Panc1 (cell line): ENCODE results near the gene CDC14B.

Experiments
- POLR2AphosphoS5 ChIP-seq: IDR thresholded peaks from 2 replicates; pipeline ENCODE4 v1.6.1; 2012; ENCODE audit warnings: mild to moderate bottlenecking, low read depth, low read length, moderate library complexity
- SIN3A ChIP-seq: IDR thresholded peaks from 2 replicates; pipeline ENCODE4 v1.6.1; 2012; ENCODE audit warnings: low read depth, mild to moderate bottlenecking, low read length, moderate library complexity, borderline replicate concordance; ENCODE audit not compliant: insufficient read depth
- TCF7L2 ChIP-seq: IDR thresholded peaks from 2 replicates; pipeline ENCODE4 v1.6.1; 2011; ENCODE audit warnings: mild to moderate bottlenecking, low read depth, low read length, inconsistent platforms
- TF ChIP-seq, protein P1 (sequence below): fragments of 450-650 bp; IDR thresholded peaks from 2 replicates; pipeline ENCODE4 v1.5.1; 2017; ENCODE audit warnings: mild to moderate bottlenecking
- TF ChIP-seq, protein P2 (sequence below), 2 experiments: IDR thresholded peaks; 2 replicates each; pipeline ENCODE4 v1.6.1; 2011 to 2012; ENCODE audit warnings: low read depth in 2 of 2, control low read depth in 1 of 2, low read length in 1 of 2, mild to moderate bottlenecking in 1 of 2, moderate library complexity in 1 of 2; ENCODE audit not compliant: insufficient read depth in 1 of 2

DNA sequence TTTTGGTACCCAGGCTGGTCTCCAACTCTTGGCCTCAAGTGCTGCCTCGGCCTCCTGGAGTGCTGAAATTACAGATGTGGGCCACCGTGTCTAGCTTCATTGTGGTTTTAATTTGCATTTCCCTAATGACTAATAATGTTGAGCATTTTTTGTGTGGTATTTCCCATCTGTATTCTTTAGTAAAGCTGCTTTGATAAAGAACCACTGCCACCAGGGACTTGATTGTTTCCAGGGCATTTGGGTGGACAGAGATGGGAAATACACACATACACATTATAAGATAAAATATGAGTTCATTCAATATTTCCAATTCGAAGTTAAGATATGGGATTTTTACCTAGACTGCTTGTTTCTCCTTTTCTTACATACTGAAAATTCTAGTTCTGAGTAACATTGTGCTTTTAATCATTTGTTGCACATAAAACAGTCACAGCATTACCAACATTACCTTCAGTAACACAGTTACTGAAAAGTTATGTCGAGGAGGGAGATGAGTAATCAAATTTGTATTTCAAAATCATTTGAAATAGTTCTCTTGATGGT is 140.7 kb downstream of the CDC14B start:
- TF ChIP-seq, protein P1, sequence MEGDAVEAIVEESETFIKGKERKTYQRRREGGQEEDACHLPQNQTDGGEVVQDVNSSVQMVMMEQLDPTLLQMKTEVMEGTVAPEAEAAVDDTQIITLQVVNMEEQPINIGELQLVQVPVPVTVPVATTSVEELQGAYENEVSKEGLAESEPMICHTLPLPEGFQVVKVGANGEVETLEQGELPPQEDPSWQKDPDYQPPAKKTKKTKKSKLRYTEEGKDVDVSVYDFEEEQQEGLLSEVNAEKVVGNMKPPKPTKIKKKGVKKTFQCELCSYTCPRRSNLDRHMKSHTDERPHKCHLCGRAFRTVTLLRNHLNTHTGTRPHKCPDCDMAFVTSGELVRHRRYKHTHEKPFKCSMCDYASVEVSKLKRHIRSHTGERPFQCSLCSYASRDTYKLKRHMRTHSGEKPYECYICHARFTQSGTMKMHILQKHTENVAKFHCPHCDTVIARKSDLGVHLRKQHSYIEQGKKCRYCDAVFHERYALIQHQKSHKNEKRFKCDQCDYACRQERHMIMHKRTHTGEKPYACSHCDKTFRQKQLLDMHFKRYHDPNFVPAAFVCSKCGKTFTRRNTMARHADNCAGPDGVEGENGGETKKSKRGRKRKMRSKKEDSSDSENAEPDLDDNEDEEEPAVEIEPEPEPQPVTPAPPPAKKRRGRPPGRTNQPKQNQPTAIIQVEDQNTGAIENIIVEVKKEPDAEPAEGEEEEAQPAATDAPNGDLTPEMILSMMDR = no peak
- TF ChIP-seq SIN3A = no peak
- TF ChIP-seq, protein P2, sequence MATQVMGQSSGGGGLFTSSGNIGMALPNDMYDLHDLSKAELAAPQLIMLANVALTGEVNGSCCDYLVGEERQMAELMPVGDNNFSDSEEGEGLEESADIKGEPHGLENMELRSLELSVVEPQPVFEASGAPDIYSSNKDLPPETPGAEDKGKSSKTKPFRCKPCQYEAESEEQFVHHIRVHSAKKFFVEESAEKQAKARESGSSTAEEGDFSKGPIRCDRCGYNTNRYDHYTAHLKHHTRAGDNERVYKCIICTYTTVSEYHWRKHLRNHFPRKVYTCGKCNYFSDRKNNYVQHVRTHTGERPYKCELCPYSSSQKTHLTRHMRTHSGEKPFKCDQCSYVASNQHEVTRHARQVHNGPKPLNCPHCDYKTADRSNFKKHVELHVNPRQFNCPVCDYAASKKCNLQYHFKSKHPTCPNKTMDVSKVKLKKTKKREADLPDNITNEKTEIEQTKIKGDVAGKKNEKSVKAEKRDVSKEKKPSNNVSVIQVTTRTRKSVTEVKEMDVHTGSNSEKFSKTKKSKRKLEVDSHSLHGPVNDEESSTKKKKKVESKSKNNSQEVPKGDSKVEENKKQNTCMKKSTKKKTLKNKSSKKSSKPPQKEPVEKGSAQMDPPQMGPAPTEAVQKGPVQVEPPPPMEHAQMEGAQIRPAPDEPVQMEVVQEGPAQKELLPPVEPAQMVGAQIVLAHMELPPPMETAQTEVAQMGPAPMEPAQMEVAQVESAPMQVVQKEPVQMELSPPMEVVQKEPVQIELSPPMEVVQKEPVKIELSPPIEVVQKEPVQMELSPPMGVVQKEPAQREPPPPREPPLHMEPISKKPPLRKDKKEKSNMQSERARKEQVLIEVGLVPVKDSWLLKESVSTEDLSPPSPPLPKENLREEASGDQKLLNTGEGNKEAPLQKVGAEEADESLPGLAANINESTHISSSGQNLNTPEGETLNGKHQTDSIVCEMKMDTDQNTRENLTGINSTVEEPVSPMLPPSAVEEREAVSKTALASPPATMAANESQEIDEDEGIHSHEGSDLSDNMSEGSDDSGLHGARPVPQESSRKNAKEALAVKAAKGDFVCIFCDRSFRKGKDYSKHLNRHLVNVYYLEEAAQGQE (IDR thresholded peaks at IDR 0.05; ENCODE audit: insufficient read depth in 1 of 2, low read depth in 2 of 2, low read length in 1 of 2) = no peak
- no peak for TF ChIP-seq TCF7L2
- no peak for TF ChIP-seq POLR2AphosphoS5
